ENCODE measurements around the gene SUN3.

SUN3 gene

GRCh38 chr7:48052748-48053147 lies 23.8 kb upstream of the SUN3 start:
- Histone ChIP-seq H3K9me3 (ENCODE audit: control insufficient read depth, low read length) (no peaks in the 10 kb centered on the region), H3K4me2 (ENCODE audit: low read length) (no peak overlapping the region), H2AFZ (no peak overlapping the region), H3K79me2 (no peaks in the 10 kb centered on the region), H3K36me3 (ENCODE audit: control insufficient read depth, insufficient read depth, low read length) (no peaks in the 10 kb centered on the region), H3K27ac (no peak overlapping the region), H3K9ac (no peak overlapping the region), H3K27me3 (ENCODE audit: control insufficient read depth, insufficient read depth, low read length) (no peaks in the 10 kb centered on the region), H3K4me1 (no peaks in the 10 kb centered on the region), H3K4me3 (ENCODE audit: low read depth, low read length) (no peak overlapping the region)
- TF ChIP-seq, protein P1, sequence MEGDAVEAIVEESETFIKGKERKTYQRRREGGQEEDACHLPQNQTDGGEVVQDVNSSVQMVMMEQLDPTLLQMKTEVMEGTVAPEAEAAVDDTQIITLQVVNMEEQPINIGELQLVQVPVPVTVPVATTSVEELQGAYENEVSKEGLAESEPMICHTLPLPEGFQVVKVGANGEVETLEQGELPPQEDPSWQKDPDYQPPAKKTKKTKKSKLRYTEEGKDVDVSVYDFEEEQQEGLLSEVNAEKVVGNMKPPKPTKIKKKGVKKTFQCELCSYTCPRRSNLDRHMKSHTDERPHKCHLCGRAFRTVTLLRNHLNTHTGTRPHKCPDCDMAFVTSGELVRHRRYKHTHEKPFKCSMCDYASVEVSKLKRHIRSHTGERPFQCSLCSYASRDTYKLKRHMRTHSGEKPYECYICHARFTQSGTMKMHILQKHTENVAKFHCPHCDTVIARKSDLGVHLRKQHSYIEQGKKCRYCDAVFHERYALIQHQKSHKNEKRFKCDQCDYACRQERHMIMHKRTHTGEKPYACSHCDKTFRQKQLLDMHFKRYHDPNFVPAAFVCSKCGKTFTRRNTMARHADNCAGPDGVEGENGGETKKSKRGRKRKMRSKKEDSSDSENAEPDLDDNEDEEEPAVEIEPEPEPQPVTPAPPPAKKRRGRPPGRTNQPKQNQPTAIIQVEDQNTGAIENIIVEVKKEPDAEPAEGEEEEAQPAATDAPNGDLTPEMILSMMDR (IDR thresholded peaks at IDR 0.05) = no peak

DNA sequence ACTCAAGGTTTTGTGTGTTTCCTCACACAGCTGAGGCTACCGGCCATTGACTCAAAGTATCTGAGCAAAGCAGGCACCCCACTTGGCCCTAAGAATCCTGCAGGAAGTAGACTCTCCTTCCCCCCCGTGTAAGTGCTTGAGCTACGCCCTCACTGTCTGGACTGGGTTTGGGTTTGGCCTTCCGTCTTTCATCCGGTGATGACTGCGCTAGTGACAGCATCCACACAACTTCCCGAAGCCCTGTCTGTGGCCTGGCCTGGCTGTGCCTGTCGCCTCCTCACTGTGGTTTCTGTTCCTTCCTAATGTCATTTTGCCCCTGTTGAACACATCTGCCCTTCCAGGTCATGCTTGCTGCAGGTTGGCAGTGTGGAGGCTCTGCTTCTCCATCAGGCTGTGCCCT lies 20.9 kb upstream of the SUN3 start:
- Histone ChIP-seq H3K4me1 (no peaks in the 10 kb centered on the region), H3K27ac (no peak overlapping the region), H3K79me2 (no peaks in the 10 kb centered on the region), H3K4me2 (ENCODE audit: low read length) (no peak overlapping the region), H3K9ac (no peak overlapping the region), H3K27me3 (ENCODE audit: control insufficient read depth, insufficient read depth, low read length) (no peaks in the 10 kb centered on the region), H3K9me3 (ENCODE audit: control insufficient read depth, low read length) (no peaks in the 10 kb centered on the region), H3K36me3 (ENCODE audit: control insufficient read depth, insufficient read depth, low read length) (no peaks in the 10 kb centered on the region), H3K4me3 (ENCODE audit: low read depth, low read length) (no peak overlapping the region), H2AFZ (no peak overlapping the region)
- TF ChIP-seq, protein P1 (IDR thresholded peaks at IDR 0.05) = no peak

DNA sequence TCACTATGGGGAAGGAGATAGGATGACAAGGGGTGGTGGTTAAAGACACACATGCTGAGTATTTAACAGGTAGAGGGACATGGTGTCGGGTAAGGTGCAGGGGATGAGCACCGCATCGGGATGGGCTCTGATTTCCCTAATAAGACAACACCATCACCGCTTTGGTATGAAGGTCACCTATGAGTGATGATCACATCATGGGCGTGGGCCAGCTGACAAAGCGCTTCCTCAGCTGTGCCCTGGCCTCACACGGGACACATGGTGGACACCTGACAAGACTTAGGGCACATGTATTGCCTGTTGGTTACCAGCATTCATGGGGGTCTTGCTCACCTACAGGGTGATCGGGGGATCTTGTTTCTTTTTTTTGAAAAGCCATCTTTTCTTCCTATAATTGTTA lies 19.2 kb upstream of the SUN3 start:
- no peak overlapping the region for H3K27ac ChIP-seq
- H3K27me3 ChIP-seq (ENCODE audit: control insufficient read depth, insufficient read depth, low read length) = no peaks in the 10 kb centered on the region
- no peaks in the 10 kb centered on the region for H3K36me3 ChIP-seq (ENCODE audit: control insufficient read depth, insufficient read depth, low read length)
- H2AFZ ChIP-seq = no peak overlapping the region
- H3K79me2 ChIP-seq = no peaks in the 10 kb centered on the region
- TF ChIP-seq, protein P1 (IDR thresholded peaks at IDR 0.05) = no peak
- no peak overlapping the region for H3K4me2 ChIP-seq (ENCODE audit: low read length)
- no peak overlapping the region for H3K9ac ChIP-seq
- H3K9me3 ChIP-seq (ENCODE audit: control insufficient read depth, low read length) = no peaks in the 10 kb centered on the region
- H3K4me3 ChIP-seq (ENCODE audit: low read depth, low read length) = no peak overlapping the region
- no peaks in the 10 kb centered on the region for H3K4me1 ChIP-seq

DNA sequence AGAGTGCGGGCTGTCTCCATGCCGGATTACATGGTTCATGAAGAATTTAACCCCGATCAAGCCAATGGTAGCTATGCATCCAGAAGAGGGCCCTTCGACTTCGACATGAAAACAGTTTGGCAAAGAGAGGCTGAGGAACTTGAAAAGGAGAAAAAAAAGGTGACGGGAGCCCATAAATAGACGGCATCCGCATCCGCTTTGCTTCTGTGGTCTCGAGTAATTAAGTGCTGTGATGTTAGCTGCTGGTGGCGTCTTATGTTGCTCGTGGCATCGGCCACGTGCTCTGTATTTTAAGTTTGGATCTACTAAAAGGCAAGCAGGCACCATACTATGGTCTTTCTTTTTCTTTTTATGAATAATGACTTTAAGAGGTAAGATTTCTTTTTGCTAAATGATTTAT lies 17.6 kb upstream of the SUN3 start:
- TF ChIP-seq, protein P1 (IDR thresholded peaks at IDR 0.05) = no peak
- H3K27me3 ChIP-seq (ENCODE audit: control insufficient read depth, insufficient read depth, low read length) = no peaks in the 10 kb centered on the region
- H3K9me3 ChIP-seq (ENCODE audit: control insufficient read depth, low read length) = no peaks in the 10 kb centered on the region

DNA sequence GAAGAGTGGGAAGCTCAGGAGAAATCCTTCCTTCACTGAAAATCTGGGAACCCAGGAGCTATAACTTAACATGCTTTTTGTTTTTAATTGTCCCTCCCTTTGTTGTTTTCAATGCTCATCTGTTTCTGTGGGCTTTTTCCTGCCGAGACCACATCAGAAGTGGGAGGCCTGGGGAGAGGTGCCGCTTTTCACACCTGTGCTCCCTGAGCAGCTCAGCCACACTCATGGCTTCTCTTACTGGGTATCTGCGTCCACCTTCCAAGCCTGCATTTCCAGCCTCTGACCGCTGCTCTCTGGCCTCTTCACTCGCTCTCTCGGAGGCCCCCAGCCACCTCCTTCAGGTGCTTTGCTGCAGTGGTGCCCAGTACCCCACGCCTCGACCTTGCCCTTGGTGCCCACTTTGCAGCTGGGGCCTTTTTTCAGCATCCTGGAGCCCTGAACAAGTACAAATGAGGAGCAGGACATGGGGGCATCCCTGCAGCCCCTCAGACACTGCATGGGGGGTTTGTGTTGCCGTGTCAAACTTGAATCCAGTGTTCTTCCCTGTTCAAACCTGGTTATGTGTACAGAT lies 16.4 kb upstream of the SUN3 start:
- Histone ChIP-seq H3K27me3 (ENCODE audit: control insufficient read depth, insufficient read depth, low read length) (no peaks in the 10 kb centered on the region), H3K79me2 (no peaks in the 10 kb centered on the region), H3K9me3 (ENCODE audit: control insufficient read depth, low read length) (no peaks in the 10 kb centered on the region), H3K4me3 (ENCODE audit: low read depth, low read length) (no peak overlapping the region), H3K4me2 (ENCODE audit: low read length) (no peak overlapping the region), H3K4me1 (no peaks in the 10 kb centered on the region), H3K9ac (no peak overlapping the region), H2AFZ (no peak overlapping the region), H3K36me3 (ENCODE audit: control insufficient read depth, insufficient read depth, low read length) (no peaks in the 10 kb centered on the region), H3K27ac (no peak overlapping the region)
- TF ChIP-seq, protein P1 (IDR thresholded peaks at IDR 0.05) = no peak

More for the DNA sequence above, 17.6 kb upstream of the SUN3 start:
- H3K36me3 ChIP-seq (ENCODE audit: control insufficient read depth, insufficient read depth, low read length) = no peaks in the 10 kb centered on the region
- H3K27ac ChIP-seq = no peak overlapping the region
- no peaks in the 10 kb centered on the region for H3K4me1 ChIP-seq
- no peaks in the 10 kb centered on the region for H3K79me2 ChIP-seq
- no peak overlapping the region for H3K9ac ChIP-seq
- no peak overlapping the region for H3K4me2 ChIP-seq (ENCODE audit: low read length)
- H3K4me3 ChIP-seq (ENCODE audit: low read depth, low read length) = no peak overlapping the region
- no peak overlapping the region for H2AFZ ChIP-seq
